Measurements from ENCODE around the gene AXIN1. TPM values are rescaled to one million over a fixed set of nuclear protein-coding genes. Genes with fewer than 3 reads are reported as not detected.

The AXIN1 gene
- total and polyA plus RNA-seq, 2 donors (not counting 1 experiment from before 2014, with no cell fraction given): 5.1 to 18.7 TPM

GRCh38 chr16:290681-291405 lies 61.7 kb downstream of the AXIN1 start:
- H3K4me1 ChIP-seq (ENCODE audit: control insufficient read depth, extremely low read depth, insufficient read depth, low read length): no peaks in the 10 kb centered on the region
- TF ChIP-seq EZH2 (IDR thresholded peaks at IDR 0.05; ENCODE audit: low read length, missing control alignments) (no peak), CTCF (conservative IDR thresholded peaks at IDR 0.05 in 1 of 2, IDR thresholded peaks at IDR 0.05 in 1 of 2; ENCODE audit: low read depth in 1 of 2, low read length in 2 of 2) (no peak)
- no peaks in the 10 kb centered on the region for H3K79me2 ChIP-seq (ENCODE audit: control insufficient read depth, insufficient read depth, low read length)
- H3K9me3 ChIP-seq (ENCODE audit: control insufficient read depth, insufficient read depth, low read depth, low read length): no peaks in the 10 kb centered on the region
- H4K20me1 ChIP-seq (ENCODE audit: control insufficient read depth, extremely low read depth, insufficient read depth, low read length): no peaks in the 10 kb centered on the region
- DNase-seq (ENCODE audit: low read depth in 2 of 2): no peak
- no peak overlapping the region for H3K4me3 ChIP-seq (replicated peaks in 1 of 4; ENCODE audit: control extremely low read depth in 1 of 4, insufficient read depth in 1 of 4, low read depth in 3 of 4, low read length in 4 of 4)
- H3K9ac ChIP-seq (ENCODE audit: insufficient read depth, low read length): no peak overlapping the region
- peaks cover 15% of the 10 kb centered on the region for H3K36me3 ChIP-seq (ENCODE audit: control insufficient read depth, insufficient read depth, low read length)
- no peak overlapping the region for H3K27ac ChIP-seq (ENCODE audit: insufficient read depth, low read length)
- no peak overlapping the region for H2AFZ ChIP-seq (ENCODE audit: low read length)
- no peak overlapping the region for H3K4me2 ChIP-seq (ENCODE audit: extremely low read depth, insufficient read depth, low read length)
- no peaks in the 10 kb centered on the region for H3K27me3 ChIP-seq (ENCODE audit: control insufficient read depth, insufficient read depth, low read length)

GRCh38 chr16:290015-290680 lies 62.4 kb downstream of the AXIN1 start:
- Histone ChIP-seq H3K27ac (ENCODE audit: insufficient read depth, low read length) (no peak overlapping the region), H3K79me2 (ENCODE audit: control insufficient read depth, insufficient read depth, low read length) (no peaks in the 10 kb centered on the region), H3K4me1 (ENCODE audit: control insufficient read depth, extremely low read depth, insufficient read depth, low read length) (no peaks in the 10 kb centered on the region), H3K4me3 (replicated peaks in 1 of 4; ENCODE audit: control extremely low read depth in 1 of 4, insufficient read depth in 1 of 4, low read depth in 3 of 4, low read length in 4 of 4) (no peak overlapping the region), H3K9me3 (ENCODE audit: control insufficient read depth, insufficient read depth, low read depth, low read length) (no peaks in the 10 kb centered on the region), H3K27me3 (ENCODE audit: control insufficient read depth, insufficient read depth, low read length) (no peaks in the 10 kb centered on the region), H2AFZ (ENCODE audit: low read length) (no peak overlapping the region), H3K36me3 (ENCODE audit: control insufficient read depth, insufficient read depth, low read length) (peaks cover 15% of the 10 kb centered on the region), H3K9ac (ENCODE audit: insufficient read depth, low read length) (no peak overlapping the region), H3K4me2 (ENCODE audit: extremely low read depth, insufficient read depth, low read length) (no peak overlapping the region), H4K20me1 (ENCODE audit: control insufficient read depth, extremely low read depth, insufficient read depth, low read length) (no peaks in the 10 kb centered on the region)
- TF ChIP-seq CTCF (conservative IDR thresholded peaks at IDR 0.05 in 1 of 2, IDR thresholded peaks at IDR 0.05 in 1 of 2; ENCODE audit: low read depth in 1 of 2, low read length in 2 of 2) (no peak), EZH2 (IDR thresholded peaks at IDR 0.05; ENCODE audit: low read length, missing control alignments) (no peak)
- no peak for DNase-seq (ENCODE audit: low read depth in 2 of 2)

GRCh38 chr16:289395-289997 lies 63.0 kb downstream of the AXIN1 start:
- no peak overlapping the region for H3K27ac ChIP-seq (ENCODE audit: insufficient read depth, low read length)
- H3K36me3 ChIP-seq (ENCODE audit: control insufficient read depth, insufficient read depth, low read length): peaks cover 15% of the 10 kb centered on the region
- no peak overlapping the region for H3K4me3 ChIP-seq (replicated peaks in 1 of 4; ENCODE audit: control extremely low read depth in 1 of 4, insufficient read depth in 1 of 4, low read depth in 3 of 4, low read length in 4 of 4)
- no peak overlapping the region for H3K4me2 ChIP-seq (ENCODE audit: extremely low read depth, insufficient read depth, low read length)
- H3K79me2 ChIP-seq (ENCODE audit: control insufficient read depth, insufficient read depth, low read length): no peaks in the 10 kb centered on the region
- TF ChIP-seq EZH2 (IDR thresholded peaks at IDR 0.05; ENCODE audit: low read length, missing control alignments) (no peak), CTCF (conservative IDR thresholded peaks at IDR 0.05 in 1 of 2, IDR thresholded peaks at IDR 0.05 in 1 of 2; ENCODE audit: low read depth in 1 of 2, low read length in 2 of 2) (no peak)
- H3K9me3 ChIP-seq (ENCODE audit: control insufficient read depth, insufficient read depth, low read depth, low read length): no peaks in the 10 kb centered on the region
- no peak for DNase-seq (ENCODE audit: low read depth in 2 of 2)
- no peaks in the 10 kb centered on the region for H3K27me3 ChIP-seq (ENCODE audit: control insufficient read depth, insufficient read depth, low read length)
- H4K20me1 ChIP-seq (ENCODE audit: control insufficient read depth, extremely low read depth, insufficient read depth, low read length): no peaks in the 10 kb centered on the region
- H3K9ac ChIP-seq (ENCODE audit: insufficient read depth, low read length): no peak overlapping the region
- H2AFZ ChIP-seq (ENCODE audit: low read length): no peak overlapping the region
- no peaks in the 10 kb centered on the region for H3K4me1 ChIP-seq (ENCODE audit: control insufficient read depth, extremely low read depth, insufficient read depth, low read length)
